Activated T-helper 17 cell treated with anti-CD3 and anti-CD28 coated beads, Interleukin-2, amount 50 U/mL, for 72 hours (primary cell): Measurements from ENCODE around the gene RAB10. TPM values are rescaled to one million over a fixed set of nuclear protein-coding genes. Genes with fewer than 3 reads are reported as not detected.

Source experiments
- ATAC-seq: fragments of 150-1000 bp; cut with Tn5 transposase; replicated peaks from 2 replicates; pipeline ENCODE4 v1.10.0; 2021; ENCODE audit warnings: mild to moderate bottlenecking, moderate library complexity
- H3K27ac Mint-ChIP-seq: one replicate; pipeline ENCODE4 v1.8.0; 2022; ENCODE audit warnings: mixed read lengths
- H3K27me3 Mint-ChIP-seq: one replicate; pipeline ENCODE4 v1.8.0; 2022; ENCODE audit warnings: mixed read lengths
- H3K36me3 Mint-ChIP-seq: one replicate; pipeline ENCODE4 v1.8.0; 2022; ENCODE audit warnings: low read depth, mild to moderate bottlenecking, mixed read lengths
- H3K4me1 Mint-ChIP-seq: one replicate; pipeline ENCODE4 v1.8.0; 2022; ENCODE audit warnings: mixed read lengths
- H3K4me3 Mint-ChIP-seq: one replicate; pipeline ENCODE4 v1.8.0; 2022; ENCODE audit warnings: mild to moderate bottlenecking, mixed read lengths
- H3K9me3 Mint-ChIP-seq: one replicate; pipeline ENCODE4 v1.8.0; 2022; ENCODE audit warnings: mixed read lengths
- total RNA-seq, 2 donors: library from RNA; stranded (reverse); gene quantifications; one replicate each; pipeline ENCODE4 v1.2.3, GENCODE V29; 2022

The RAB10 gene
- total RNA-seq, 2 donors from 2014 or later: 68.5 to 107 TPM

- no peak overlapping the region for H3K4me3 Mint-ChIP-seq
- no peaks in the 10 kb centered on the region for H3K9me3 Mint-ChIP-seq
- H3K36me3 Mint-ChIP-seq: peaks cover 60% of the 10 kb centered on the region
- ATAC-seq: no peak
- peaks cover 30% of the 10 kb centered on the region for H3K4me1 Mint-ChIP-seq
- H3K27me3 Mint-ChIP-seq: no peaks in the 10 kb centered on the region
- no peak overlapping the region for H3K27ac Mint-ChIP-seq
These were observed 27.7 kb downstream of the RAB10 start for GRCh38 chr2:26061539-26061938.

- peaks cover 30% of the 10 kb centered on the region for H3K4me1 Mint-ChIP-seq
- no peaks in the 10 kb centered on the region for H3K27me3 Mint-ChIP-seq
- no peaks in the 10 kb centered on the region for H3K9me3 Mint-ChIP-seq
- H3K27ac Mint-ChIP-seq: peak overlapping the region; percentile 46
- H3K36me3 Mint-ChIP-seq: peaks cover 56% of the 10 kb centered on the region
- no peak for ATAC-seq
- H3K4me3 Mint-ChIP-seq: no peak overlapping the region
These were observed 31.0 kb downstream of the RAB10 start for GRCh38 chr2:26064846-26065245.

GRCh38 chr2:26067186-26067974 is 33.5 kb downstream of the RAB10 start:
- Mint-ChIP-seq H3K4me1 (peaks cover 32% of the 10 kb centered on the region), H3K27me3 (no peaks in the 10 kb centered on the region), H3K36me3 (peaks cover 39% of the 10 kb centered on the region), H3K27ac (peak overlapping the region; percentile 81), H3K4me3 (peak overlapping the region; percentile 74), H3K9me3 (no peaks in the 10 kb centered on the region)
- no peak for ATAC-seq

DNA sequence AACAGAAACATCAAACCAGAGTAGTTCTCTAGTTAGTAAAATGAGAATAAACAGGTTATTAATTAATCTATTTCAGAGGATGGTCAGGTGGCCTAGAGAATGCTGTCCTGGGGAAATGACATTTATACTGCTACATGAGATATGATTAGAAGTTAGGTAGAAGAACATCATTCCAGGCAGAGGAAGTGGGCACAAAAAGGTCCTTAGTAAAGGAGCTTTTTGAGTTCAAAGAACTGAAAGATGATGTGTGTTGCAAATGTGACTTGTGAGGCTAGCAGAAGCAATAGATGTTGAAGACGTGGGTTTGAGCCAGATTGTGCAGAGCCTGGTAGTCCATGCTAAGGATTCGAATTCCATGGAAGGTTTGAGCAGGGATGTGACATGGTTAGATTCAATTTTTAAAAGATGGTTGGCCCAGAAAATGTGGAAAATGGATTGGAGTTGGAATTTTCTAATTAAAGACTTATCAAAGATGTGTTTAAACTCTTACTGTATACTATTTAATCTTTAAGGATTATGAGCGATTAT is 34.2 kb downstream of the RAB10 start:
- Mint-ChIP-seq H3K9me3 (no peaks in the 10 kb centered on the region), H3K27me3 (no peaks in the 10 kb centered on the region), H3K4me1 (peaks cover 36% of the 10 kb centered on the region), H3K4me3 (peak overlapping the region; percentile 74), H3K36me3 (peaks cover 37% of the 10 kb centered on the region), H3K27ac (peak overlapping the region; percentile 81)
- ATAC-seq: peak; percentile 52

DNA sequence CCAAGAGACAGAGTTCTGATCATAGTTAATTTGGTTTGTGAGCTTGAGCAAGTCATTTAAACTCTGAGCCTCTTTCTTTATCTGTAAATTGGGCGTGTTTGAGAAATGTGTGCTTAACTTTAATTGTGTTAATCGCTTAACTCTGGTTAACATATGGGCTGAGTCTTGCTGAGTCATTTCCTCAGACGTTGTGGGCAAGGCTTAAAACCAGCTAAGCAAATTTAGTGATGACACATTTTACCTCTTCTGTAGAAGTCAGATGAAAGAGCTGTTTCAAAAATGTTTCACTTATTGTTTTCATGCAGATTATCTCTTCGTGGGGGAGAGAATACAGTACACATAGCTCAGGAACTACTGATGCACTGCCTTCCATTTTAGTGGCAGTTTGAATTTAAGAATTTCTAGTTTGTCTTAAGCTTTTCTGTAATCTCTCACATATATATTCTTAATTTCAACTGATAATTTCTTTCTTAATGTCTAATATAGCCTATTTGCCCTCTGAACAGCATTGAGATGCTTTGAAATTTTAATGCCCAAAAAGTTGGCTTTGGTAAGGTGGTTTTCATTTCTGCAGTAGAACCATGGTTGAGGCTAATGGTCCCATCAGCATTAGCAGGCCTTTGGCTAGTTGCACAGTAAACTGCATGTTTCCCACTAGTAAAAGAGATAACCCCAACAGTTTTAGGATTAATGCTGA is 34.9 kb downstream of the RAB10 start:
- H3K9me3 Mint-ChIP-seq: no peaks in the 10 kb centered on the region
- ATAC-seq: peak; percentile 93
- H3K4me3 Mint-ChIP-seq: peak overlapping the region; percentile 74
- no peaks in the 10 kb centered on the region for H3K27me3 Mint-ChIP-seq
- H3K36me3 Mint-ChIP-seq: peaks cover 30% of the 10 kb centered on the region
- H3K27ac Mint-ChIP-seq: peak overlapping the region; percentile 81
- peaks cover 38% of the 10 kb centered on the region for H3K4me1 Mint-ChIP-seq

- H3K27me3 Mint-ChIP-seq: no peaks in the 10 kb centered on the region
- H3K36me3 Mint-ChIP-seq: peaks cover 15% of the 10 kb centered on the region
- ATAC-seq: no peak
- no peak overlapping the region for H3K4me3 Mint-ChIP-seq
- H3K27ac Mint-ChIP-seq: no peak overlapping the region
- H3K4me1 Mint-ChIP-seq: peaks cover 46% of the 10 kb centered on the region
- no peaks in the 10 kb centered on the region for H3K9me3 Mint-ChIP-seq
These were observed 36.8 kb downstream of the RAB10 start for GRCh38 chr2:26070730-26071129.

DNA sequence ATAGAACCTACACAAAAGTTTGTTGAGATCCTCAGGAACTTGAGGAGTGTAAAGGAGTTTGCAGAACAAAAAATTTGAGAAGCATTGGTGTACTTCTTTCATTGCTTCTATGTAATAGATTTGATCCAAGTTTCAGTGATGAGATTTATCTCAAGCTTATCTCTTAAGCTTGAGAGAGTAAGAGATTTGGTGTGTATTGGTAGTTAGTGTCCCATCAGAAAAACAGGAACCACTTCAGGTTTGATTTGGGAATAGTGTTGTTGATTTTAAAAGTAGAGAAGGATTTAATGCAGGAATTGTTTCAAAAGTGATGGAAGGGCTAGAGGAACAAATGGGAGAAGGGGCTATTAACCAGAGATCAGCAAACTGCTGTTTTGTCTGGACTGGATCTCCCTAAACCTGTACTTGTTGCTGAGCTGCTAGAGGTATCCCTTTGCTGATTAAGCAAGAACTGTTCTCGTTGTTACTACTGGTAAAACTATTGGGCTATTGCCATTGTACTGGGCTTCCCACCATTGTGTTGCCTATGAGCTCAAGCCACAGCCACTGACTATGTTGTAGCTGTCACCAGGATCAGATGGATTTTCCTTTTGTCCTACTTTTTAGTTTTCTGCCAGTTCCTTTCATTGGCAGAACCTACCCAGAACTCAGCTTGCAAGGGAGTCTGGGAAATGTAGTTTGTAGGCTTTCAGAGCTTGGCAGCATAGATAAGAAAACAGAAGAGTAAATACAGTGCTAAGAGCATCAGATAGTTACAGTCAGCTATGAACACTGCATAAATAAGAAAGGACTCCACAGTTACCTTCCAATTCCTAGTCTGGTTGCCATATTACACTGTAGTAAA is 39.3 kb downstream of the RAB10 start:
- Mint-ChIP-seq H3K4me1 (peaks cover 31% of the 10 kb centered on the region), H3K36me3 (peaks cover 1% of the 10 kb centered on the region), H3K4me3 (no peak overlapping the region), H3K27ac (peak overlapping the region; percentile 39), H3K9me3 (no peaks in the 10 kb centered on the region), H3K27me3 (no peaks in the 10 kb centered on the region)
- no peak for ATAC-seq

GRCh38 chr2:26073830-26074229 is 39.9 kb downstream of the RAB10 start:
- H3K4me1 Mint-ChIP-seq: peaks cover 24% of the 10 kb centered on the region
- H3K27ac Mint-ChIP-seq: no peak overlapping the region
- no peak overlapping the region for H3K4me3 Mint-ChIP-seq
- peaks cover 8% of the 10 kb centered on the region for H3K36me3 Mint-ChIP-seq
- no peaks in the 10 kb centered on the region for H3K9me3 Mint-ChIP-seq
- H3K27me3 Mint-ChIP-seq: no peaks in the 10 kb centered on the region
- ATAC-seq: no peak

DNA sequence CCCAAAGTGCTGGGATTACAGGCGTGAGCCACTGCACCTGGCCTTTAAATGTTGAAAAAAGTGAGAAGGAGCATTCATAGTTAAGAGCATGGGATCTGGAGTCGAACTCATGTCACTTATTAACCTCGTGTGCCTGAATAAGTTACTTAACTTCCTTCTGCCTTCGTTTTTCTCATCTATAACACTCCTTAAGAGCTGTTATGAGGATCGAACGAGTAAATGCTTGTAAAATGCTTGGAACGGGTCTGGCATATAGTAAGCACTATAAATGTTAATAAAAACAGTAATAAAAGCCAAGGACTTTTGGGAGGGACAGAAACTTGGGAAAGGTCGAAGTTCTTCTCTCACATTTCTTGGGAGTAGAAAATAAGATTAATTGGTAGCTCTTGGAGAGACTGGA is 40.8 kb downstream of the RAB10 start:
- no peak for ATAC-seq
- no peaks in the 10 kb centered on the region for H3K9me3 Mint-ChIP-seq

DNA sequence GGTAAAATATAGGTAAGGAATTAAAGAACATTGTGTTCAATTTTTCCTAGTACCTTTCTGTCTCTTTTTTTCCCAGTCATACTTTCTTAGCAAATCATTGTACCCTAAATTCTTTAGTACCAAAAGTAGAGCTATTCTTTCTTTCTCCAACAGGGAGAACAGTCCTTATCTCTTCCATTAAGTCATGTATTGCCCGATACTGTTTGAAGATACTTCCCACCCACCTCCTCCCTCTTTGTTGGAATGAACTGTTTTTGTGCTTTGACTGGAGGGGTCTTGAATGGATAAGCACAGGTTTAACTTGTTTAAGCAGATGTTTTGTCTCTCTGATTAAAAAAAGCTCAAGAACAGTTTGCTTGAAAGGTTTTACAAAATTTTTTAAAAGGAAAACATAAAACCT is 41.3 kb downstream of the RAB10 start:
- no peak for ATAC-seq
- Mint-ChIP-seq H3K27me3 (no peaks in the 10 kb centered on the region), H3K27ac (peak overlapping the region; percentile 70), H3K4me3 (no peak overlapping the region), H3K9me3 (no peaks in the 10 kb centered on the region), H3K4me1 (peaks cover 18% of the 10 kb centered on the region), H3K36me3 (peaks cover 13% of the 10 kb centered on the region)

More for the DNA sequence above, 40.8 kb downstream of the RAB10 start:
- Mint-ChIP-seq H3K4me1 (peaks cover 23% of the 10 kb centered on the region), H3K27me3 (no peaks in the 10 kb centered on the region), H3K4me3 (no peak overlapping the region), H3K36me3 (peaks cover 8% of the 10 kb centered on the region), H3K27ac (no peak overlapping the region)

GRCh38 chr2:26076001-26076587 is 42.2 kb downstream of the RAB10 start:
- Mint-ChIP-seq H3K27ac (peak overlapping the region; percentile 70), H3K36me3 (peaks cover 22% of the 10 kb centered on the region), H3K27me3 (no peaks in the 10 kb centered on the region), H3K9me3 (peaks cover 2% of the 10 kb centered on the region), H3K4me1 (peaks cover 20% of the 10 kb centered on the region), H3K4me3 (no peak overlapping the region)
- ATAC-seq: no peak

- H3K36me3 Mint-ChIP-seq: peaks cover 25% of the 10 kb centered on the region
- H3K27ac Mint-ChIP-seq: no peak overlapping the region
- H3K27me3 Mint-ChIP-seq: no peaks in the 10 kb centered on the region
- H3K4me1 Mint-ChIP-seq: peaks cover 22% of the 10 kb centered on the region
- ATAC-seq: no peak
- peaks cover 4% of the 10 kb centered on the region for H3K9me3 Mint-ChIP-seq
- no peak overlapping the region for H3K4me3 Mint-ChIP-seq
These were observed 43.4 kb downstream of the RAB10 start for GRCh38 chr2:26077291-26077690.

DNA sequence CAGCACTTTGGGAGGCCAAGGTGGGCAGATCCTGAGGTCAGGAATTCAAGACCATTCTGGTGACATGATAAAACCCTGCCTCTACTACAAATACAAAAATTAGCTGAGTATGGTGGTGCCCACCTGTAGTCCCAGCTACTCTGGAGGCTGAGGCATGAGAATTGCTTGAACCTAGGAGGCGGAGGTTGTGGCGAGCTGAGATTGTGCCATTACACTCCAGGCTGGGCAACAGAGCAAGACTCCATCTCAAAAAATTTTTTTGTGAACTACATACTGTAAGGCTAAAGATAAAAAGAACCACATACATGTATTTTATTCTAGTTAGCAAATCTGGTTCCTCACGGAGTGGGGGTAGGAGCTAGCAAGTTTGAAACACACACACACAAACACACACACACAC is 45.1 kb downstream of the RAB10 start:
- H3K4me3 Mint-ChIP-seq: no peak overlapping the region
- no peaks in the 10 kb centered on the region for H3K27me3 Mint-ChIP-seq
- H3K36me3 Mint-ChIP-seq: peaks cover 25% of the 10 kb centered on the region
- peaks cover 4% of the 10 kb centered on the region for H3K9me3 Mint-ChIP-seq
- peaks cover 15% of the 10 kb centered on the region for H3K4me1 Mint-ChIP-seq
- ATAC-seq: no peak
- no peak overlapping the region for H3K27ac Mint-ChIP-seq

DNA sequence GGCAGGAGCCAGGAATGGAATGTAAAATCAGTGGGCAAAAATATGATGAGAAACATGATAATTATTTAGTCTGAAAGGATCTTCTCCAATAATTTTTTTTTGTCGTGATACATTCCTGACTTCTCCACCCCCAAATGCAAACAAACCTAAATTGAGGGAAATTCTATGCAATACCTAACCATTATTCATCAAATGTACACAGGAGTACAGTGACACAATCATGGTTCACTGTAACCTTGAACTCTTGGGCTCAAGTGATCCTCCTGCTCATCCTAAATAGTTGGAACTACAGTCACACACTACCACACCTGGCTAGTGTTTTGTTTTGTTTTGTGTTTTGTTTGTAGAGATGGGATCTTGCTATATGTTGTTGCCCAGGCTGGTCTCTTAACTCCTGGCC is 46.5 kb downstream of the RAB10 start:
- peaks cover 32% of the 10 kb centered on the region for H3K36me3 Mint-ChIP-seq
- H3K27ac Mint-ChIP-seq: no peak overlapping the region
- no peak overlapping the region for H3K4me3 Mint-ChIP-seq
- H3K4me1 Mint-ChIP-seq: peaks cover 16% of the 10 kb centered on the region
- H3K27me3 Mint-ChIP-seq: no peaks in the 10 kb centered on the region
- H3K9me3 Mint-ChIP-seq: peaks cover 4% of the 10 kb centered on the region
- no peak for ATAC-seq
